ENCODE data around the gene CALML4.

CALML4 gene

DNA sequence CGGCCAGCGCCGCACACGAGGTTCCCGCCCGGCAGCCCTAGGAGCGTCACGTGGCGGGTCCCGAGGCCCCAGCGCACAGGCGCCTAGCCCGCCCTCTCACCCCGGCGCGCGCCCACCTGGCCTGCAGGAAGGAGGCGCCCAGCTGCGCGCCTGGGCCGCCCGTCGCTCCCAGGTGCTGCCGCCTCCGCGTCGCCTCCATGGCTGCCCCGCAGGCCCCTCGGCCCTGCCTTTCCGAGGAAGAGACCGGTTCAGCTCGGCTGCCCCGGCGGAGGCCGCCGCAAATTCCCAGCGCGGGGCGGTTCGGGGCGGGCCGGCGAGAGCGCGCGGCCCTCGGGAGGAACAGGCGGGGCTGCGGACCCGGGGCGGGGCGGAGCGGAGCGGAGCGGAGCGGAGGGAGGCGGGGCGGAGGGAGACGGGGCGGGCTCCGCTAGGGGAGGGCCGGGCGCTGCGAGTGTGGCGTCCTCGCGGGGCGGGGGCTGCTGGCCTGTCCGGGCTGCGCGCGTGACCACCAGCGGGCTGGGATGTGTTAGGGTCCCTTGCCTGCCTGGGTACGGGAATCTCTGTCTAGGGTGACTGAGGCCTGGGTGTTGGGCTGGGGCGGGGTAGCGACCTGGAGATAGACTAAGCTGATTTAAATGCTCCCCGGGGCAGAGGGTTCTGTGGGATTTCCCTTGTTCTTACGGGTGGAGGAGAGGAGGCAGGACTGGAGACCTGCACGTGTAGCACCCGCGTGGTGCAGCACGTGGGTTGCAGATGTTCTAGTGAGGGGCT, 24.4 kb upstream of the CALML4 start, which contains the start of gene CLN6:
Gene CLN6 (minus strand): TSS at position 343 of the 771 bp plus-strand sequence. CDS start 144 bp downstream, at position 199.
- ATAC-seq = peak; percentile 90
- TF ChIP-seq ZFP30 (CRISPR knock-in tag; IDR thresholded peaks at IDR 0.05) (no peak), ZNF8 (CRISPR knock-in tag; IDR thresholded peaks at IDR 0.05) (no peak), ARNTL (CRISPR knock-in tag; IDR thresholded peaks at IDR 0.05; ENCODE audit: borderline replicate concordance, low read depth) (peak; percentile 96), TCF4 (CRISPR knock-in tag; IDR thresholded peaks at IDR 0.05; ENCODE audit: borderline replicate concordance) (peak; percentile 79), POU6F1 (CRISPR knock-in tag; IDR thresholded peaks at IDR 0.05; ENCODE audit: borderline replicate concordance, low read depth) (no peak)
- TF ChIP-seq, protein P1, sequence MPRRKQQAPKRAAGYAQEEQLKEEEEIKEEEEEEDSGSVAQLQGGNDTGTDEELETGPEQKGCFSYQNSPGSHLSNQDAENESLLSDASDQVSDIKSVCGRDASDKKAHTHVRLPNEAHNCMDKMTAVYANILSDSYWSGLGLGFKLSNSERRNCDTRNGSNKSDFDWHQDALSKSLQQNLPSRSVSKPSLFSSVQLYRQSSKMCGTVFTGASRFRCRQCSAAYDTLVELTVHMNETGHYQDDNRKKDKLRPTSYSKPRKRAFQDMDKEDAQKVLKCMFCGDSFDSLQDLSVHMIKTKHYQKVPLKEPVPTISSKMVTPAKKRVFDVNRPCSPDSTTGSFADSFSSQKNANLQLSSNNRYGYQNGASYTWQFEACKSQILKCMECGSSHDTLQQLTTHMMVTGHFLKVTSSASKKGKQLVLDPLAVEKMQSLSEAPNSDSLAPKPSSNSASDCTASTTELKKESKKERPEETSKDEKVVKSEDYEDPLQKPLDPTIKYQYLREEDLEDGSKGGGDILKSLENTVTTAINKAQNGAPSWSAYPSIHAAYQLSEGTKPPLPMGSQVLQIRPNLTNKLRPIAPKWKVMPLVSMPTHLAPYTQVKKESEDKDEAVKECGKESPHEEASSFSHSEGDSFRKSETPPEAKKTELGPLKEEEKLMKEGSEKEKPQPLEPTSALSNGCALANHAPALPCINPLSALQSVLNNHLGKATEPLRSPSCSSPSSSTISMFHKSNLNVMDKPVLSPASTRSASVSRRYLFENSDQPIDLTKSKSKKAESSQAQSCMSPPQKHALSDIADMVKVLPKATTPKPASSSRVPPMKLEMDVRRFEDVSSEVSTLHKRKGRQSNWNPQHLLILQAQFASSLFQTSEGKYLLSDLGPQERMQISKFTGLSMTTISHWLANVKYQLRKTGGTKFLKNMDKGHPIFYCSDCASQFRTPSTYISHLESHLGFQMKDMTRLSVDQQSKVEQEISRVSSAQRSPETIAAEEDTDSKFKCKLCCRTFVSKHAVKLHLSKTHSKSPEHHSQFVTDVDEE (CRISPR knock-in tag; IDR thresholded peaks at IDR 0.05) = 0 out of 2 replicates have a peak, but pooled peaks have one; percentile 25

- peak; percentile 6 for ATAC-seq
- TF ChIP-seq CREB5 (CRISPR knock-in tag; IDR thresholded peaks at IDR 0.05; ENCODE audit: low read depth) = no peak
- TF ChIP-seq ZC3H10 (CRISPR knock-in tag; IDR thresholded peaks at IDR 0.05) = no peak
- TF ChIP-seq PPARA (CRISPR knock-in tag; IDR thresholded peaks at IDR 0.05; ENCODE audit: borderline replicate concordance) = no peak
- TF ChIP-seq SNAI2 (CRISPR knock-in tag; IDR thresholded peaks at IDR 0.05) = no peak
- no peak for TF ChIP-seq TCF4 (CRISPR knock-in tag; IDR thresholded peaks at IDR 0.05; ENCODE audit: borderline replicate concordance)
- TF ChIP-seq POU6F1 (CRISPR knock-in tag; IDR thresholded peaks at IDR 0.05; ENCODE audit: borderline replicate concordance, low read depth) = no peak
- TF ChIP-seq BACH2 (CRISPR knock-in tag; IDR thresholded peaks at IDR 0.05; ENCODE audit: borderline replicate concordance) = no peak
- TF ChIP-seq, protein P2, sequence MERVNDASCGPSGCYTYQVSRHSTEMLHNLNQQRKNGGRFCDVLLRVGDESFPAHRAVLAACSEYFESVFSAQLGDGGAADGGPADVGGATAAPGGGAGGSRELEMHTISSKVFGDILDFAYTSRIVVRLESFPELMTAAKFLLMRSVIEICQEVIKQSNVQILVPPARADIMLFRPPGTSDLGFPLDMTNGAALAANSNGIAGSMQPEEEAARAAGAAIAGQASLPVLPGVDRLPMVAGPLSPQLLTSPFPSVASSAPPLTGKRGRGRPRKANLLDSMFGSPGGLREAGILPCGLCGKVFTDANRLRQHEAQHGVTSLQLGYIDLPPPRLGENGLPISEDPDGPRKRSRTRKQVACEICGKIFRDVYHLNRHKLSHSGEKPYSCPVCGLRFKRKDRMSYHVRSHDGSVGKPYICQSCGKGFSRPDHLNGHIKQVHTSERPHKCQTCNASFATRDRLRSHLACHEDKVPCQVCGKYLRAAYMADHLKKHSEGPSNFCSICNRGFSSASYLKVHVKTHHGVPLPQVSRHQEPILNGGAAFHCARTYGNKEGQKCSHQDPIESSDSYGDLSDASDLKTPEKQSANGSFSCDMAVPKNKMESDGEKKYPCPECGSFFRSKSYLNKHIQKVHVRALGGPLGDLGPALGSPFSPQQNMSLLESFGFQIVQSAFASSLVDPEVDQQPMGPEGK (CRISPR knock-in tag; IDR thresholded peaks at IDR 0.05; ENCODE audit: borderline replicate concordance) = no peak
- TF ChIP-seq GLIS3 (CRISPR knock-in tag; IDR thresholded peaks at IDR 0.05) = no peak
- no peak for TF ChIP-seq OSR1 (CRISPR knock-in tag; IDR thresholded peaks at IDR 0.05)
- no peak for TF ChIP-seq CSDC2 (CRISPR knock-in tag; IDR thresholded peaks at IDR 0.05)
These were observed 23.8 kb upstream of the CALML4 start for GRCh38 chr15:68228971-68229385.

DNA sequence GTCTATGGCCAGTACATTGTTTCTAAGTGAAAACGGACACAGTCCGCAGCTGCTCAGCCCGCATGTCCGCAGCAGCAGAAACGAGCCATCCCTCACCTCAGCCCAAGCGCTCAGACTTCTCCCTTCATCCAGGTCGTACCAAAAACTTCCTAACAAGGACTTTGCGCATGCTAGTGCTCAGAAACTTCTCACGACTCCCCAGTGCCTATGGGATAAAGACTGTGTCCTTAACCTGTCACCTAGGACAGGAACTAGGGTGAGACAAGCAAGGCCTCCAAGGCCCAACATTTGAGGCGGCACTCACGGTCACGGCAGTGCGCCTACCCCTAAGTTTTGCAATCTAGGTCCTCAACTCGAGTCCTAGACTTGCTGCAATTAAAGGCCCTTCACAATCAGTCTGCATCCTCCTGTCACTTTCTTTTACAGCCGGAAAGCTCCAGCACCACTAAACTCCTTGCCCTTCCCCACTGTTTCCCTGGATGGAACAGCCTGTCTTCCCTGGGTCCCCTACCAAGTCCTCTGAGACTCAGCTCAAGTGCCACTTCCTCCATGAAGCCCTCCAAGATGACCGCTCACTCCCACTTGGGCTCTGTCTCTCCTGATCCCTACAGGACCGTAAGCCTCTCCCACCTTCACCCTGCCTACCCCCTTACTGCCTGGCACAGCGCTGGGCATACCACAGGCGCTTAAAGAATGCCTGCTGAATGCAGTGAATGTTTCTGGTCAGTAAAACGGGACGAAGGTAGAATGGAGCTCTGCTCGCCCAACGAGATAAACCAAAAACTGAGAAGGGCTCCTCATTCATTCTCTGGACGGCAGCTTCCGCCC, 23.2 kb upstream of the CALML4 start:
- peak; percentile 8 for ATAC-seq
- TF ChIP-seq ZNF565 (CRISPR knock-in tag; conservative IDR thresholded peaks at IDR 0.05; ENCODE audit: low read depth) (no peak), CREB5 (CRISPR knock-in tag; IDR thresholded peaks at IDR 0.05; ENCODE audit: low read depth) (no peak), PPARA (CRISPR knock-in tag; IDR thresholded peaks at IDR 0.05; ENCODE audit: borderline replicate concordance) (no peak), ISL1 (CRISPR knock-in tag; IDR thresholded peaks at IDR 0.05) (no peak), TOX (CRISPR knock-in tag; IDR thresholded peaks at IDR 0.05; ENCODE audit: borderline replicate concordance) (no peak), ESRRG (CRISPR knock-in tag; IDR thresholded peaks at IDR 0.05) (no peak), ZFP30 (CRISPR knock-in tag; IDR thresholded peaks at IDR 0.05) (no peak), SNAI2 (CRISPR knock-in tag; IDR thresholded peaks at IDR 0.05) (no peak), ZFP3 (CRISPR knock-in tag; IDR thresholded peaks at IDR 0.05) (no peak)
- TF ChIP-seq, protein P3, sequence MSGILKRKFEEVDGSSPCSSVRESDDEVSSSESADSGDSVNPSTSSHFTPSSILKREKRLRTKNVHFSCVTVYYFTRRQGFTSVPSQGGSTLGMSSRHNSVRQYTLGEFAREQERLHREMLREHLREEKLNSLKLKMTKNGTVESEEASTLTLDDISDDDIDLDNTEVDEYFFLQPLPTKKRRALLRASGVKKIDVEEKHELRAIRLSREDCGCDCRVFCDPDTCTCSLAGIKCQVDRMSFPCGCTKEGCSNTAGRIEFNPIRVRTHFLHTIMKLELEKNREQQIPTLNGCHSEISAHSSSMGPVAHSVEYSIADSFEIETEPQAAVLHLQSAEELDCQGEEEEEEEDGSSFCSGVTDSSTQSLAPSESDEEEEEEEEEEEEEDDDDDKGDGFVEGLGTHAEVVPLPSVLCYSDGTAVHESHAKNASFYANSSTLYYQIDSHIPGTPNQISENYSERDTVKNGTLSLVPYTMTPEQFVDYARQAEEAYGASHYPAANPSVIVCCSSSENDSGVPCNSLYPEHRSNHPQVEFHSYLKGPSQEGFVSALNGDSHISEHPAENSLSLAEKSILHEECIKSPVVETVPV (CRISPR knock-in tag; IDR thresholded peaks at IDR 0.05) = no peak

Data from SK-N-SH treated with all-trans-retinoic acid at 6 μM for 48 hours (cell line).